NCI-H1048 (cell line): ENCODE measurements around the gene FAAP20.
"Not testable (repeated sequence)": the region's sequence is repeated elsewhere in the genome, so short reads cannot be mapped to it uniquely, and the experiment has no call there.

ENCODE experiments used
- DNase-seq: peaks from one replicate; lab custom pipeline; 2025; lab: John Stamatoyannopoulos, UW

The FAAP20 gene

GRCh38 chr1:2156866-2157265 lies 37.7 kb downstream of the FAAP20 start:
- DNase-seq = no peak

GRCh38 chr1:2155788-2156187 lies 38.8 kb downstream of the FAAP20 start:
- no peak for DNase-seq

- no peak for DNase-seq
Observed at GRCh38 chr1:2155147-2155598, 39.4 kb downstream of the FAAP20 start.

- no peak for DNase-seq
Observed at GRCh38 chr1:2154022-2154421, 40.5 kb downstream of the FAAP20 start.

GRCh38 chr1:2152954-2153353 lies 41.6 kb downstream of the FAAP20 start:
- DNase-seq = no peak

- no peak for DNase-seq
Observed at GRCh38 chr1:2151911-2152310, 42.7 kb downstream of the FAAP20 start.

GRCh38 chr1:2151252-2151651 lies 43.3 kb downstream of the FAAP20 start:
- DNase-seq = no peak

- DNase-seq = no peak
Observed at GRCh38 chr1:2150801-2151200, 43.8 kb downstream of the FAAP20 start.

GRCh38 chr1:2148691-2149090 lies 45.9 kb downstream of the FAAP20 start:
- DNase-seq = no peak

GRCh38 chr1:2147869-2148268 lies 46.7 kb downstream of the FAAP20 start:
- not testable (repeated sequence) for DNase-seq

- no peak for DNase-seq
Observed at GRCh38 chr1:2146836-2147517, 47.6 kb downstream of the FAAP20 start.

- DNase-seq = no peak
Observed at GRCh38 chr1:2145946-2146835, 48.4 kb downstream of the FAAP20 start.

- DNase-seq = no peak
Observed at GRCh38 chr1:2144501-2145090, 50.0 kb downstream of the FAAP20 start.

- no peak for DNase-seq
Observed at GRCh38 chr1:2143814-2144500, 50.6 kb downstream of the FAAP20 start.

GRCh38 chr1:2141025-2141424 lies 53.5 kb downstream of the FAAP20 start:
- DNase-seq = no peak
